Muscle of back (tissue), 11 donors: ENCODE data around the gene COL18A1. TPM values are rescaled to one million over a fixed set of nuclear protein-coding genes. Genes with fewer than 3 reads are reported as not detected.

Experiments
- DNase-seq, 3 donors: peaks; one replicate each; pipeline versions ENCODE4 v3.0.0 to v3.0.0-alpha.2; 2013
- polyA plus RNA-seq, 10 donors: library from polyadenylated mRNA; unstranded; fragments of 120-200 nt; gene quantifications; one replicate each; pipeline ENCODE4 v1.2.1, GENCODE V29; 2013; ENCODE audit not compliant: insufficient read length in 10 of 10

COL18A1 gene
- polyA plus RNA-seq, 10 donors = 53.7 to 116 (median 71.4) TPM

DNA sequence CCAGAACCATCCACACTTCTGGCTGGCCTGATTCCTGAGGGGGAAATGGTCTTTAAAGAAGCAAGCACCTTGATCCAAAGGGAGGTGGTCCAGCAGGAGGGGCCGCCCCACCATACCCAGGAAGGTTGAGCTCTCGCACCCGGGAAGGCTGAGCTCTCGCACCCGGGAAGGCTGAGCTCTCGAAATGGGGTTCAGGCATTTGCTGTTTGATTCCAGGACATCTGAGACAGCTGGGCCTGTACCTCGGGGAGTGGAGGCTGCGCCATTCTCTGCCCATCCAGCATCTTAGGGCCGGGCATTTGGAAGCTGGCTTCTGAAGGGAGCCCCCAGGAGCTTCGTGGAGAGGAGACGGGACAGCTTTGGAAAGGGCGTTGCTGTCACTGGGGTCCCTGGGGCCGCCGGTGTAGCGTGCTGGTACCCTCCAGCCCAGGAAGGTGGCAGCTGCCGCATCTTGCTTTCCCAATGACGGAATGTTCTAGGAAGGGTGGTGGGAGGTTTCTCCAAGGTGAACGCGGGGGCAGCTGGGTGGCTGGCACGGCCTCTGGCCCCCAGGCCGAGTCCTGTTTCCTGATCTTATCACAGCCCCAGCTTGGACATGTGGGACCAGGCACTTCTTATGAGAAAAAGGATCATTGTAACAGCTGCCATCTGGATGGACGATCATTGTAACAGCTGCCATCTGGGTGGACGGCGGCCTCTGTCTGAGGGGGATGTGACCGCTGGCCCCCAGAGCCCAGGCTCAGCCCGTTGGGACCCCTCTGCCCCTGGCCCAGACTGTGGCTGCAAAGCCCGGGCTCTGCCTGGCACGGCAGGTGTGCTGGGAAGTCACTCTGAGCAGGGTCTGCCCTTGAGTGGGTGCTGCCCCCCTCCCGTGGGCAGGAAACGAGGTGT is 61.6 kb downstream of the COL18A1 start:
- DNase-seq = no peak

GRCh38 chr21:45467221-45467779 is 62.3 kb downstream of the COL18A1 start:
- DNase-seq = no peak

- no peak for DNase-seq
These were observed 63.3 kb downstream of the COL18A1 start for GRCh38 chr21:45468051-45468970.

GRCh38 chr21:45468971-45469272 is 64.0 kb downstream of the COL18A1 start:
- DNase-seq = no peak

- DNase-seq = no peak
These were observed 64.5 kb downstream of the COL18A1 start for GRCh38 chr21:45469273-45470086.

DNA sequence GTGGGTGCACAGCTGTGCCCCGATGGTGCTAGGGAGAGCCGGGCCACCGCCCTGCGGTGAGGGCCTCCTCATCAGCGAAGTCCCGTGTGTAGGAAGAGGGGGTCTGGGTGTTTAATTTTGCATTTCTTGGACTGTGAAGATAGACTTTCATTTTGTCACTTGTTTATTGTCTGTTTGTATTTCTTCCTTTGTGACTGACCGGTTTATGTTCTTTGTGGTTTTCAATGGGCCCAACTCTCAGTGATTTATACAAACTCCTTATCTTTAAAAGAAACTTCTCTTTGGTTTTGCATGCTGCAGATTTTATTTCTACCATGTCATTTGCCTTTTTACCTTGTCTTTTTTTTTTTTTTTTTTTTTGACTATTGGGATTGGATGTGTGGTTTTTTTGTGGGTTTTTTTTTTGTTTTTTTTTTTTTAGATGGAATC is 65.1 kb downstream of the COL18A1 start:
- no peak for DNase-seq

DNA sequence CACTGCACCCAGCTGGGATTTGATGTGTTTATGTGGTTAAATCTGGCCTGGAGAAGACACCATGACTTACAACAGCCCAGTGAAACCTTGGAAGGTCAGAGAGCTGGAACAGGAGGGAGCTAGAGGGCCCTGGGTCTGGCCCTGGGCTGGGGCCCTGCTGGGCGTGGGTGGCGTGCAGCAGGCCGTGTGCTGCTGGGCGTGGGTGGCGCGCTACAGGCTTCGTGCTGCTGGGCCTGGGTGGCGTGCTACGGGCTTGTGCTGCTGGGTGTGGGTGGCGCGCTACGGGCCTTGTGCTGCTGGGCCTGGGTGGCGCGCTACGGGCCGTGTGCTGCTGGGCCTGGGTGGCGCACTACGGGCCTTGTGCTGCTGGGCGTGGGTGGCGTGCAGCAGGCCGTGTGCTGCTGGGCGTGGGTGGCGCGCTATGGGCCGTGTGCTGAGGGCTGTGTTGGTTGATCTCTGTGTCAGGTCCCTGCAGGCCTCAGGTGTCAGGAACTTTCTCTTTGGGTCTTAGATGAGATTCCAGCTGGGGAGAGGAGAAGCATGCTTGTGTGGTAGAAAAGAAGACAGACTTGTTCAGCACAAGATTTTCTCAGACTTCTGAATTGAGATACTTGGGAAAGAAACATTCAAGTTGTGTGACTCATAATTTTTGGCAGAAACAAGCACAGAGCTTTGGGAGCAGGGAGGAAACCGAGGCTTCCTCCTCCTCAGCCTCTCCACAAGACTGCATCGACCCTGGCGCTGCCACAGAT is 66.0 kb downstream of the COL18A1 start:
- DNase-seq = peak in 2 of 3 donors; percentile 34 to 81

GRCh38 chr21:45471525-45472221 is 66.7 kb downstream of the COL18A1 start:
- DNase-seq = peak; percentile 80 to 97 (median 90)

GRCh38 chr21:45472445-45473365 is 67.7 kb downstream of the COL18A1 start:
- no peak for DNase-seq

- DNase-seq = no peak
These were observed 68.7 kb downstream of the COL18A1 start for GRCh38 chr21:45473496-45474322.

DNA sequence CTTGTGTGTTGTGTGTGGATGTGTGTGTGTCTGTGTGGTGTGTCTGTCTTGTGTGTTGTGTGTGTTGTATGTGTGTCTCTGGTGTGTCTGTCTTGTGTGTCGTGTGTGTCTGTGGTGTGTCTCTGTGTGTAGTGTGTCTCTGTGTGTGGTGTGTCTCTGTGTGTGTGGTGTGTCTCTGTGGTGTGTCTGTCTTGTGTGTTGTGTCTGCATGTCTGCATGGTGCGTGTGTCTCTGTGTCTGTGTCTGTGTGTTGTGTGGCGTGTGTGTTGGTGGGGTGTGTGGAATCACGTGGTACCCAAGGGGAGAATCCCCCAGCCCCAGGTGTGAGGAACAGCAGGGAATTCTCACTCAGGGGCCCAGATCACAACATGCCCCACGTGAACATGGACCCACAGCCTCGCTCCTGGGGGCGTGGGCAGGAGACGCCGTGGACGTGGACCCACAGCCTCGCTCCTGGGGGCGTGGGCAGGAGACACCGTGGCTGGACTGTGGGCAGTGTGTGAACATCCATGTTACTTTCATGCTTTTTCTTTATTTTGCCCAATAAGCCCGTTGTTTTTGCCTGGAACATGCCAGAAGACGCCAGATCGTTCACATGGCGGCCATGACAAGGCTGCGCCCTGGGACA is 69.5 kb downstream of the COL18A1 start:
- no peak for DNase-seq

- DNase-seq = no peak
These were observed 70.2 kb downstream of the COL18A1 start for GRCh38 chr21:45475004-45475685.

DNA sequence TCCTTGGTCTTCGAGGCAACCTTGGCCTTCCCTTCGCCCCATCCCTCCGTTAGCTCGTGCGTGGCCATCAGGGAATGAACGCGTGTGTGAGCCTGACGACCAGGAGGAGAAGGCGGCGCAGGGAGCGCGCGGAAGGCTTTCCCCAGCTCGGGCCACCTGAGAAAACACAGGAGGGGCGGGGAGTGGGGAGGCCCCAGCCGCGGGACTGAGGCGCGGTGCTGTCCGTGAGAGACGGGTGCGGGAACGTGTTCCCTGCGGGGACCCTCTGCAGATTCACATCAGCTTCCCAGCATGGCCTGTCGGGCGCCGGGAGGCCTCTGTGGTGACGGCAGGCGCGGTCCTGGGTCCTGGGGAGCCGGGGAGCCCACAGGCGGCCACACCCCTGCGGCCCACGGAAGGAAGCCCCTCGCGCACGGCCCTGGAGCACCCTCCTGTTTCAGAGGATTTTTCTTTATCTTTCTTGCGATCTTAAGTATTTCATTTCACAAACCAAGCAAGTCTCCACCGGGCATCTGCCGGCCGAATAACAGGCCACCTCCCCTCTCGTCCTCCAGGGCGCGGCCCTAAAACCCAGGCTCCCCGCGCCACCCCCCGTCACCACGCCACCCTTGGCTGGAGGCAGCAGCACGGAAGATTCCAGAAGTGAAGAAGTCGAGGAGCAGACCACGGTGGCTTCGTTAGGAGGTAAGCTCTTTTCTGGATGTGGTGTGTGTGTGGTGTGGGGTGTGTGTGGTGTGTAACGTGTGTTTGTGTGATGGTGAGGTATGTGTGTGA is 71.0 kb downstream of the COL18A1 start:
- no peak for DNase-seq

DNA sequence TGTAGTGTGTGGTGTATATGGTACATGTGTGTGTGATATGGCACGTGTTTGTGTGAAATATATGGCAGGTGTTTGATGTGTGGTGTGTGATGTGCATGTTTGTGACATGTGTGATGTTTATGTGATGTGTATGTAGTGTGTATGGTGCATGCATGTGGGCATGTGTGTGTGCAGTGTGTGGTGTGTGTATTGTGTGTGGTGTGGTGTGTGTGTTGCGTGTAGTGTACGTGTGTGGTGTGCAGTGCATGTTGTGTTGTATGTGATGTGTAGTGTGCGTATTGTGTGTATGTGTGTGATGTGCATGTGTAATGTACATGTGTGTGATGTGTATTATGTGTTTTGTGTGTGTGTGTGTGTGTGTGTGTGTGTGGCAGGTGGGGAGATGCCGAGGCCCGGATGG is 71.6 kb downstream of the COL18A1 start:
- no peak for DNase-seq

GRCh38 chr21:45477176-45478114 is 72.5 kb downstream of the COL18A1 start:
- no peak for DNase-seq
